Lower leg skin (tissue), 4 donors: Measurements from ENCODE around the gene CLDN11. TPM values are rescaled to one million over a fixed set of nuclear protein-coding genes. Genes with fewer than 3 reads are reported as not detected.

ENCODE experiments used
- DNase-seq, 2 donors: peaks; one replicate each; pipeline ENCODE4 v3.0.0-alpha.2; 2019; ENCODE audit warnings: low spot score in 2 of 2
- H3K4me3 ChIP-seq: fragments of 200-600 bp; sonication (generic); 2 replicates; pipeline ENCODE4 v1.5.1; 2017; ENCODE audit warnings: mild to moderate bottlenecking, low read depth; ENCODE audit not compliant: poor library complexity, severe bottlenecking
- POLR2A ChIP-seq, 2 donors: fragments of 450-650 bp; IDR thresholded peaks; one replicate each; pipeline ENCODE4 v1.6.1; 2016 to 2017; ENCODE audit warnings: antibody characterized with exemption in 2 of 2, mild to moderate bottlenecking in 1 of 2, moderate library complexity in 1 of 2
- WGBS, 2 donors: methylation state at CpG; one replicate each; pipeline ENCODE4 v1.1.5; 2018; 5-methylcytosine and 5-hydroxymethylcytosine counted together
- intact Hi-C: fragments of 100-400 bp; cut with DNase I; formaldehyde crosslinking; loops from one replicate; pipeline ENCODE4 v1.15.0; 2023; ENCODE audit warnings: low total_unique reads
- total RNA-seq, 4 donors: library from RNA; depleted of rRNA; stranded (reverse); fragments of >200 nt; gene quantifications; one replicate each; pipeline ENCODE4 v1.1.0, GENCODE V29; 2016
- TF ChIP-seq, protein P1 (sequence below), 3 donors: fragments of 450-650 bp; IDR thresholded peaks; one replicate each; pipeline ENCODE4 v1.5.1; 2016; ENCODE audit warnings: antibody characterized with exemption in 3 of 3, mild to moderate bottlenecking in 3 of 3, moderate library complexity in 2 of 3

The CLDN11 gene
- total RNA-seq, 4 donors from 2014 or later, result 1.5 to 4.0 (median 3.1) TPM

GRCh38 chr3:170421758-170422157 is 3.1 kb downstream of the CLDN11 start:
- no peak overlapping the region for H3K4me3 ChIP-seq
- intact Hi-C loops, result loop anchor here (5.0 kb wide), 1 partner anchor 386 kb away; no protein-coding TSS in a partner anchor
- TF ChIP-seq POLR2A (IDR thresholded peaks at IDR 0.05), result no peak
- TF ChIP-seq, protein P1, sequence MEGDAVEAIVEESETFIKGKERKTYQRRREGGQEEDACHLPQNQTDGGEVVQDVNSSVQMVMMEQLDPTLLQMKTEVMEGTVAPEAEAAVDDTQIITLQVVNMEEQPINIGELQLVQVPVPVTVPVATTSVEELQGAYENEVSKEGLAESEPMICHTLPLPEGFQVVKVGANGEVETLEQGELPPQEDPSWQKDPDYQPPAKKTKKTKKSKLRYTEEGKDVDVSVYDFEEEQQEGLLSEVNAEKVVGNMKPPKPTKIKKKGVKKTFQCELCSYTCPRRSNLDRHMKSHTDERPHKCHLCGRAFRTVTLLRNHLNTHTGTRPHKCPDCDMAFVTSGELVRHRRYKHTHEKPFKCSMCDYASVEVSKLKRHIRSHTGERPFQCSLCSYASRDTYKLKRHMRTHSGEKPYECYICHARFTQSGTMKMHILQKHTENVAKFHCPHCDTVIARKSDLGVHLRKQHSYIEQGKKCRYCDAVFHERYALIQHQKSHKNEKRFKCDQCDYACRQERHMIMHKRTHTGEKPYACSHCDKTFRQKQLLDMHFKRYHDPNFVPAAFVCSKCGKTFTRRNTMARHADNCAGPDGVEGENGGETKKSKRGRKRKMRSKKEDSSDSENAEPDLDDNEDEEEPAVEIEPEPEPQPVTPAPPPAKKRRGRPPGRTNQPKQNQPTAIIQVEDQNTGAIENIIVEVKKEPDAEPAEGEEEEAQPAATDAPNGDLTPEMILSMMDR (IDR thresholded peaks at IDR 0.05), result no peak
- WGBS, 2 donors, result 65 to 75% methylated on average over 2 of the region's 2 CpGs
- no peak for DNase-seq

GRCh38 chr3:170423001-170423615 is 4.4 kb downstream of the CLDN11 start:
- 82 to 89% methylated on average over 8 of the region's 8 CpGs for WGBS, 2 donors
- TF ChIP-seq POLR2A (IDR thresholded peaks at IDR 0.05), result no peak
- TF ChIP-seq, protein P1 (IDR thresholded peaks at IDR 0.05), result no peak
- no peak for DNase-seq
- intact Hi-C loops, result loop anchor here (5.0 kb wide), 1 partner anchor 384 kb away; no protein-coding TSS in a partner anchor
- H3K4me3 ChIP-seq, result no peak overlapping the region

DNA sequence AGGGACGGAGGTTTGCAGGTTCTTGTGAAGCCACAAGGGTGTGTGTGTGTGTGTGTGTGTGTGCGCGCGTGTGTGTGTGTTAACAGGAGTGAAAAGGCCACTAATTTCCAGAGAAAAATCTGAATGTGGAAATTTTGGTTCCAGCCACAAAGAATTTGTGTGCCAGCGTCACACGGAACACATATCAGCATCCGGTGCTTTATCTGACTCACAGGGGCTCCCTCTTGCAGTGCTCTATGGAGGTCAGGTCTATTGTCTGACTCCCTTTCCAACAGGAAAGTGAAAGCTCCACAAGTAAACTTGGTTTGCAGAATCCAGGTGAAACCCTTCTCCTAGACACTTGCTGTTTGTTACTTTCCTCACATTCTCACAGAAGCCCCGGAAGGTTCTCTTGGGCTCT is 6.2 kb downstream of the CLDN11 start:
- WGBS, 2 donors, result 78 to 81% methylated on average over 8 of the region's 8 CpGs
- DNase-seq, result no peak
- no peak overlapping the region for H3K4me3 ChIP-seq
- intact Hi-C loops, result loop anchor here (5.0 kb wide), 1 partner anchor 382 kb away; no protein-coding TSS in a partner anchor
- TF ChIP-seq, protein P1 (IDR thresholded peaks at IDR 0.05), result no peak
- TF ChIP-seq POLR2A (IDR thresholded peaks at IDR 0.05), result no peak

- no peak overlapping the region for H3K4me3 ChIP-seq
- DNase-seq, result no peak
- intact Hi-C loops, result no loop called here
- 74 to 81% methylated on average over 11 of the region's 11 CpGs for WGBS, 2 donors
- TF ChIP-seq, protein P1 (IDR thresholded peaks at IDR 0.05), result no peak
- TF ChIP-seq POLR2A (IDR thresholded peaks at IDR 0.05), result no peak
These were observed 7.0 kb downstream of the CLDN11 start for GRCh38 chr3:170425491-170426239.

GRCh38 chr3:170426240-170426797 is 7.7 kb downstream of the CLDN11 start:
- TF ChIP-seq POLR2A (IDR thresholded peaks at IDR 0.05), result no peak
- TF ChIP-seq, protein P1 (IDR thresholded peaks at IDR 0.05), result no peak
- no peak for DNase-seq
- intact Hi-C loops, result no loop called here
- 67 to 69% methylated on average over 2 of the region's 2 CpGs for WGBS, 2 donors
- no peak overlapping the region for H3K4me3 ChIP-seq
